GM19463 (cell line): Measurements from ENCODE around the gene HCAR3.
"Not testable (repeated sequence)": the region's sequence is repeated elsewhere in the genome, so short reads cannot be mapped to it uniquely, and the experiment has no call there.

Experiments used
- ATAC-seq: cut with Tn5 transposase; IDR thresholded peaks from one replicate; pipeline ENCODE4 v1.9.1; 2021; ENCODE audit warnings: mild to moderate bottlenecking, moderate library complexity; ENCODE audit not compliant: unreplicated experiment

HCAR3 gene

GRCh38 chr12:122716658-122717057 is at the start of gene HCAR3:
TSS of gene HCAR3 (minus strand) at chr12:122716811. CDS start at chr12:122716737, 74 bp downstream.
- ATAC-seq, result not testable (repeated sequence)

GRCh38 chr12:122757568-122757967 is 41.0 kb upstream of the HCAR3 start:
- ATAC-seq, result no peak

- ATAC-seq, result no peak
Observed at GRCh38 chr12:122754790-122755189, 38.2 kb upstream of the HCAR3 start.

GRCh38 chr12:122753319-122753650 is 36.7 kb upstream of the HCAR3 start:
- ATAC-seq, result no peak

- ATAC-seq, result peak; percentile 93
Observed at GRCh38 chr12:122752464-122753318, 36.1 kb upstream of the HCAR3 start, which contains the start of gene DENR. TSS of gene DENR (plus strand) at chr12:122752824. CDS start at chr12:122753702, 878 bp downstream.

- ATAC-seq, result not testable (repeated sequence)
Observed at GRCh38 chr12:122750781-122751515, 34.3 kb upstream of the HCAR3 start.

GRCh38 chr12:122749569-122750332 is 33.1 kb upstream of the HCAR3 start:
- ATAC-seq, result no peak

- ATAC-seq, result no peak
Observed at GRCh38 chr12:122747224-122748135, 30.9 kb upstream of the HCAR3 start.

GRCh38 chr12:122743895-122744525 is 27.4 kb upstream of the HCAR3 start:
- no peak for ATAC-seq

GRCh38 chr12:122740351-122740750 is 23.7 kb upstream of the HCAR3 start:
- no peak for ATAC-seq

GRCh38 chr12:122738571-122738970 is 22.0 kb upstream of the HCAR3 start:
- no peak for ATAC-seq

GRCh38 chr12:122732611-122733010 is 16.0 kb upstream of the HCAR3 start:
- ATAC-seq, result no peak

- no peak for ATAC-seq
Observed at GRCh38 chr12:122732170-122732569, 15.6 kb upstream of the HCAR3 start.

- no peak for ATAC-seq
Observed at GRCh38 chr12:122730215-122731014, 13.8 kb upstream of the HCAR3 start, which contains the start of gene HCAR1. TSS of gene HCAR1 (minus strand) at chr12:122730844. CDS start at chr12:122730339, 505 bp downstream.

- no peak for ATAC-seq
Observed at GRCh38 chr12:122729583-122730214, 13.1 kb upstream of the HCAR3 start.

GRCh38 chr12:122726080-122726558 is 9.5 kb upstream of the HCAR3 start:
- peak; percentile 34 for ATAC-seq

GRCh38 chr12:122725452-122726079 is 9.0 kb upstream of the HCAR3 start:
- no peak for ATAC-seq
